Mesendoderm (in vitro differentiated cells): ENCODE measurements around the gene IL12RB1.

Experiments
- DNase-seq: peaks from one replicate; pipeline ENCODE4 v3.0.0; 2013
- H2AK5ac ChIP-seq: 2 replicates; pipeline ENCODE4 v1.6.1; 2013; ENCODE audit warnings: low read length, inconsistent platforms
- H2BK120ac ChIP-seq: 2 replicates; pipeline ENCODE4 v1.6.1; 2013; ENCODE audit warnings: low read depth, mild to moderate bottlenecking, low read length, moderate library complexity, mixed read lengths
- H2BK15ac ChIP-seq: replicated peaks from 2 replicates; pipeline ENCODE4 v1.6.1; 2013; ENCODE audit warnings: low read depth, mild to moderate bottlenecking, moderate library complexity
- H2BK5ac ChIP-seq: 2 replicates; pipeline ENCODE4 v1.6.1; 2013; ENCODE audit warnings: low read length, inconsistent platforms
- H3K18ac ChIP-seq: 2 replicates; pipeline ENCODE4 v1.6.1; 2013; ENCODE audit warnings: mild to moderate bottlenecking, low read length, mixed read lengths
- H3K23ac ChIP-seq: one replicate; pipeline ENCODE4 v1.6.1; 2013; ENCODE audit warnings: low read length
- H3K27ac ChIP-seq: 2 replicates; pipeline ENCODE4 v1.5.1; 2013; ENCODE audit warnings: low read depth, mild to moderate bottlenecking, inconsistent platforms, low read length, moderate library complexity
- H3K27me3 ChIP-seq: 2 replicates; pipeline ENCODE4 v1.6.1; 2013; ENCODE audit warnings: low read length, control low read depth, mild to moderate bottlenecking, inconsistent platforms; ENCODE audit not compliant: insufficient read depth, poor library complexity
- H3K36me3 ChIP-seq: 2 replicates; pipeline ENCODE4 v1.6.1; 2013; ENCODE audit warnings: low read length, inconsistent platforms; ENCODE audit not compliant: control insufficient read depth, insufficient read depth
- H3K4ac ChIP-seq: one replicate; pipeline ENCODE4 v1.6.1; 2013; ENCODE audit warnings: low read depth, mild to moderate bottlenecking, low read length, moderate library complexity
- H3K4me1 ChIP-seq: 2 replicates; pipeline ENCODE4 v1.6.1; 2013; ENCODE audit warnings: low read depth, low read length, inconsistent platforms; ENCODE audit not compliant: control insufficient read depth
- H3K4me2 ChIP-seq: 2 replicates; pipeline ENCODE4 v1.6.1; 2013; ENCODE audit warnings: low read length
- H3K4me3 ChIP-seq: 2 replicates; pipeline ENCODE4 v1.5.1; 2013; ENCODE audit warnings: mild to moderate bottlenecking, low read length
- H3K56ac ChIP-seq: one replicate; pipeline ENCODE4 v1.6.1; 2013; ENCODE audit warnings: low read length
- H3K79me1 ChIP-seq: 2 replicates; pipeline ENCODE4 v1.6.1; 2013; ENCODE audit warnings: low read length, inconsistent platforms
- H3K79me2 ChIP-seq: 2 replicates; pipeline ENCODE4 v1.6.1; 2013; ENCODE audit warnings: mild to moderate bottlenecking, low read length; ENCODE audit not compliant: control insufficient read depth, insufficient read depth
- H3K9ac ChIP-seq: 2 replicates; pipeline ENCODE4 v1.6.1; 2013; ENCODE audit warnings: low read length, inconsistent platforms
- H4K5ac ChIP-seq: one replicate; pipeline ENCODE4 v1.6.1; 2013; ENCODE audit warnings: low read length
- H4K8ac ChIP-seq: one replicate; pipeline ENCODE4 v1.6.1; 2013; ENCODE audit warnings: low read depth, mild to moderate bottlenecking, control low read depth, low read length, moderate library complexity
- WGBS: extraction: QIAGEN DNeasy Blood & Tissue Kit; methylation state at CpG from one replicate; pipeline ENCODE4 v1.1.7; 2013; ENCODE audit warnings: low lambda C conversion rate, missing lambda C conversion rate; ENCODE audit not compliant: insufficient coverage; ENCODE audit errors: extremely low coverage; 5-methylcytosine and 5-hydroxymethylcytosine counted together

Gene IL12RB1

DNA sequence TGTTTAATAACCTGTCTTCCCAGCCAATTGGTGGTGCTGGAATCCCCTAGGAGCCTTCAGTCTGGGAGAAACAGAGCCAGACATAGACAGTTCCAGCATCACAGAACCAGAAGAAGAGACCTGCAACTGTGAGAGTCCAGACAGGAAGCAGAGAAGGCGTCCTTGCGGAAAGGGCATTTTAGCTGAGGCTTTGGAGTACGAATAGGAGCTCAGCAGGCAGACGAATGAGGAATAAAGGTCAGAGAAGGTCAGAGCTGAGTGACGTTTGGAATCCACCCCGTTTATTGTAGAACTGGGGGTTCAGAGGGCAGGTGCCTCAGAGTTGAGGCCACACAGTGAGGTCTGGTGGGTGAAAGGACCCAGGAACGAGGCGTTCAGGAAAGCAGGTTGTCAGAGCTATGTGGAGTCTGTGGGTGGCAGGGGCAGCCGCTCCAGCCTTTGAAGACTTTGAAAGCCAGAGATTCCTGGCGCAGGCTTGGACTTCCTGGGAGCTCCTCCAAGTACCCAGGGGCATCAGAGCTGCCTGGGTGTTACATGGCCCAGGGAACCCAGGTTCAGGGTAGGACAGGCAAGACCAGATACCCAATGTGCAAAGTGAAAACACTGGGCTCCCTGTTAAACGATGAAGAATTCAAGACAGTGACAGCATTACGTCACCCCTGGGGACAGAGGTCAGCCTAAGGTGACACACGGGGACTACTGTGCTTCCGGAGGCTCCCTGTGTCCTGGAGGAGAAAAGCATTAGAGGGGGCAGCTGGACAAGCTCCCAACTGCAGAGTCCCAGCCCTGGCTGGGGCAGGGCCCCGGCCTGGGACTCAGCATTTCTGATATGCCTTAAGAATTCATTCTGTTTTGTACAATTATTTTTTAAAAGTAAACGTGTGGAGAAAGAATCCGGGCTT, 73.3 kb downstream of the IL12RB1 start:
- no CpG with 5 or more reads among the region's 17 CpGs for WGBS
- Histone ChIP-seq H3K23ac (no peak overlapping the region), H3K4me3 (no peak overlapping the region), H3K36me3 (no peaks in the 10 kb centered on the region), H2BK15ac (no peak overlapping the region), H4K5ac (no peak overlapping the region), H2AK5ac (no peak overlapping the region), H3K4me2 (no peak overlapping the region), H2BK120ac (no peak overlapping the region), H4K8ac (no peak overlapping the region), H3K56ac (no peak overlapping the region), H3K79me1 (no peaks in the 10 kb centered on the region), H3K4ac (no peak overlapping the region), H3K27me3 (no peaks in the 10 kb centered on the region), H3K18ac (no peak overlapping the region), H3K79me2 (no peaks in the 10 kb centered on the region), H3K4me1 (no peaks in the 10 kb centered on the region), H3K9ac (no peak overlapping the region), H3K27ac (no peak overlapping the region), H2BK5ac (no peak overlapping the region)
- no peak for DNase-seq

DNA sequence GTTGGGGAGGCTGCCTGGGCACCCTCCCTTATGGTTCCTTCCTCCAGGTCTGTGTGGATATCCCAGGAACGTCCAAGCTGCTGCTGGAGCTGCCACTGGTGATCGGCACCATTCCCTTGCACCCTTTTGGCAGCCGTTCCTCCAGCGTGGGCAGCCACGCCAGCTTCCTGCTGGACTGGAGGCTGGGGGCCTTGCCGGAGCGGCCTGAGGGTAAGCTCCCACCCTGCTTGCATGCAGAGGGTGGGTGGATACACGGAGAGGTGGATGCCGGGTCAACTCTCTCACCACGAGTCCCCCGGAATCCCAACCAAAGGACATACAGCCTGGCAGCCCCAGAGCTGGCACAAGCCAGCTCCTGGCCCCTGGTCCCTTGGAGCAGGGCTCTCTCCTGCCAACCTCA, 76.6 kb downstream of the IL12RB1 start:
- Histone ChIP-seq H3K4me1 (no peaks in the 10 kb centered on the region), H3K4ac (no peak overlapping the region), H3K27me3 (no peaks in the 10 kb centered on the region), H3K18ac (no peak overlapping the region), H2BK5ac (no peak overlapping the region), H4K8ac (no peak overlapping the region), H3K56ac (no peak overlapping the region), H3K79me1 (no peaks in the 10 kb centered on the region), H3K27ac (no peak overlapping the region), H3K79me2 (no peaks in the 10 kb centered on the region), H3K4me2 (no peak overlapping the region), H4K5ac (no peak overlapping the region), H2BK120ac (no peak overlapping the region), H2BK15ac (no peak overlapping the region), H3K9ac (no peak overlapping the region), H3K23ac (no peak overlapping the region), H3K36me3 (no peaks in the 10 kb centered on the region), H2AK5ac (no peak overlapping the region), H3K4me3 (no peak overlapping the region)
- DNase-seq = no peak
- WGBS = no CpG with 5 or more reads among the region's 11 CpGs

GRCh38 chr19:18009412-18010066, 77.2 kb downstream of the IL12RB1 start:
- Histone ChIP-seq H3K56ac (no peak overlapping the region), H2BK5ac (no peak overlapping the region), H3K4ac (no peak overlapping the region), H2BK120ac (no peak overlapping the region), H3K27ac (no peak overlapping the region), H3K4me2 (no peak overlapping the region), H3K79me1 (no peaks in the 10 kb centered on the region), H3K18ac (no peak overlapping the region), H3K4me1 (no peaks in the 10 kb centered on the region), H4K8ac (no peak overlapping the region), H3K23ac (no peak overlapping the region), H3K27me3 (no peaks in the 10 kb centered on the region), H3K9ac (no peak overlapping the region), H2BK15ac (no peak overlapping the region), H4K5ac (no peak overlapping the region), H3K4me3 (no peak overlapping the region), H3K79me2 (no peaks in the 10 kb centered on the region), H3K36me3 (no peaks in the 10 kb centered on the region), H2AK5ac (no peak overlapping the region)
- no CpG with 5 or more reads among the region's 37 CpGs for WGBS
- DNase-seq = no peak
